ENCODE results near the gene DAB1.
"Not testable (repeated sequence)": the region's sequence is repeated elsewhere in the genome, so short reads cannot be mapped to it uniquely, and the experiment has no call there.

DAB1 gene

DNA sequence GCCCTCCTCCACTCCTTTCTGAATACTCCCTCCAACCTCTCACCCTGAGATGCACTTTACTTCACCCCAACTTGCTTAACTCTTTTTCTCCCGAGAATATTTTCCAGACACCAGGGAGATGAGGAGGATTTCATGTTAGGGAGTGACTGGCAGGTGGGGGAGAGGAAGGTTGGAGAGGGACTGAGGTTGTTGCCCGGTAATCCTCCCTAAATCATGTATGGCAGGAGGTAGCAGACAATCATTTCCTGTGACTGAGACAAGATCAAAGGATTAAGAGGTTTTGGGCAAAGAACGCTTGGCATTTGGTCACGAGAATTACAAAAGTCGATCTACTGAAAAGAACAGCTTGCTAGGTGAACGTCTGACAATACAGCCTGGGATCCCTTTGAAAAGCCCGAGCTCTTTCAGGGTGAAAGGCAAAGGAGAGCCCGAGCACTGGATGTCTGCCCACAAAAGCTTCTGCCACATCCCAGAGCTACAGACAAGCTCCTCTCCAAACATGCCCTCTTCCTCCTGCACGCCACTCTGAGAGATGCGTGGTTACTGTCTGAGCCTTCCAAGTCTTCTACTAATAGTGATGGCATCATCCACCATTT is 154.1 kb downstream of the DAB1 start:
- no peak for DNase-seq

GRCh38 chr1:57265104-57265503 is 158.8 kb downstream of the DAB1 start:
- no peak for DNase-seq

DNA sequence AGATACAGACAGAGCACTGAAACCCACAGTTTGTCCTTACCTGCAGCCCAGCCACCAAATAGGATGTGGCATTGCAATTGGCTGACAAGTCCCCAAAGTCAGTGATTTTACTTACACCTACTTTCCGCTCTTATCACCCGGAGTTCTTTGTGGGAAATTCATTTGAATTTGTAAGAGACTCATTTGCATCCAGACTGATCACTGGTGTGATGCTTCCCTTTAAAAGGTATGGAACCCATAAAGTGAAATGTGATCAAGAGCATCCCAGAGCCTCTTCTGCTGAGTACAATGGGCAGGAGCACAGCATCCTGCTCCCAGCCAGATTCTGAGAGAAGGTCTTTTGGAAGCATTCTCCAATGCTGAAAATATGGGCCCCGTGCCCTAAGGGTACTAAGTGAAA is 161.4 kb downstream of the DAB1 start:
- DNase-seq = no peak

DNA sequence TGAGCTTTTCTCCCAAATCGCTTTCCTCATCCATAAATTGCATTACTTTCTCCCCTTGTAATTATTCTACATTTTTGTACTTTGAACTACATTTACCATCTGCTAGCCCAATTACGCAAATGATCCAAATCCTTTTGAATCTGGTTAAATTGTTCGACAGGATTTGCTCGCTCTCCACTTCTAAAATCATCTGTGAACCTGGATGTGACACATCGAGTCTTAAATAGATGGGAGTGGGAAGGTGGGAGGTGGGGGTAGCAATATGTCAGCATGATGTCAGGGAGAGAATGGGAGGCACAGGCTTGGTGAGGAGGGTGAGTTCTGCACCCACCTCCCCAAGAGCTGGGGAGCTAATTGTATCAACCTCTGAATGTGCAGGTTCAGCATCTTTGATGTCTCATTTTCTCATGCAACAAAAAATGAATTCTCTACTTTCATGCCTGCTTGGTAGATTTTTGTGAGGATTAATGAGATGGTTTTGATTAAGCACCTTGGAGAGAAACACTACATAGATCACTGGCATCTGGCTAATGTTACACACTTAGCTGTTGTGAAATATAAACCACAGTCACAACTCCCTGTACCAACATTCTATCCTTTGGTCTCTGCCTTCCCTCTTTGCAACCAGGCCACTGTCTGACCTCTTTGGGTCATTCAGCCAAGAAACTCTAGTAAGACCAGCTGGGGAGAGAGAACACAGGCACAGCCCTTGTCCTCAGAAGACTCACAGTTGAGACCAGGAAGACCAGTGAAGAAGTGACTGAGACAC is 165.1 kb downstream of the DAB1 start:
- DNase-seq = no peak

GRCh38 chr1:57255945-57256344 is 167.9 kb downstream of the DAB1 start:
- DNase-seq = no peak

DNA sequence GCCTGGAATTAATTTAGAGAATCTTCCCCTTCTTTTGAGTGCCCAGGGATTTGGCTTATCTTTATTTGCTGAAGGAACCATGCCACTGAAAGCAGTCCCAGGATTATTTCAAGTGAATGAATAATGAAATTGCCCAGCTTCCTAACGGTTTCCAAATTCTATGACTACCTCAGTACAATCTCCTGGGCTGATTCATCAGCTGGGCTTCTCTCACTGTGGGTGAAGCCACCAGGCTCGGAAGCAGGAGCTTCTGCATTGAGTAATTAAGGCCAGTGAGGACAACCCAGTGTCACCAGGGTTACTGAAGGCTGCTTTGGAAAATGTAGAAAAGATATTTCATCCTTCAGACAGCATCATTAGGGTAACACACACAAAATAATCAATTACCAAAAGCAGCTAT is 169.8 kb downstream of the DAB1 start:
- DNase-seq = no peak

- no peak for DNase-seq
Measured at GRCh38 chr1:57252597-57253294, 171.1 kb downstream of the DAB1 start.

DNA sequence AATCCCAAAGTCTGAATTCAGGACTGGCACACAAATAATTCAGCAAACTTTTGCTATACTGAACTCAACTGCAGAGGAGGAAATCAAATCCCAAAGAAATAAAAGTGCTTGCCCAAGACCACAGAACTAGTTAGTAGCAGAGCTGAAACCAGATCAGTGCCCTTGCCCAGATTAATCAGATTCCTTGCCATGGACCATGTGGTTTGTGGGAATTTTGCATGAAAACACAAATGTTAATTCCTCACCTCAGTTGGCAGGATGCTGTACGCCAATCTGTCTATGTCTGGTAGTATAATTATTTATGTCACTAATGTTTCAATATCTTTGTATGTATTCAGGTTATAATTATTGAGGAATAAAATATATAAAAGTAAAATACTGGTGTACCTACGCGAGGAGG is 173.8 kb downstream of the DAB1 start:
- no peak for DNase-seq

DNA sequence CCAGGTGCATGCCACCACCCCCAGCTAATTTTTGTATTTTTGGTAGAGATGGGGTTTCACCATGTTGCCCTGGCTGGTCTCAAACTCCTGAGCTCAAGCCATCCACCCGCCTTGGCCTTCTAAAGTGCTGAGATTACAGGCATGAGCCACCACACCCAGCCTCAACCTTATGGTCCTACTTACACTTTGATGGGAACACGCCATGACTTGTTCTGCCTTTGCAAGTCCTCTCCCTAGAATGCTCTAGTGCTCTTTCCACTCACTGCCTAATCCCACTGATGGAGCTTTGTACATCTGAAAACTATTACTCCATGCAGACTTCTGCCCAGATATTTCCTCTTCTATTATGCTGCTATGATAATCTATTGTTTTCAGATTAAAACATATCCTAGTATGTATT is 174.3 kb downstream of the DAB1 start:
- no peak for DNase-seq

GRCh38 chr1:57248830-57249229 is 175.0 kb downstream of the DAB1 start:
- no peak for DNase-seq

GRCh38 chr1:57238233-57238781 is 185.6 kb downstream of the DAB1 start:
- no peak for DNase-seq

- no peak for DNase-seq
Measured at GRCh38 chr1:57235730-57236510, 187.9 kb downstream of the DAB1 start.

- no peak for DNase-seq
Measured at GRCh38 chr1:57234459-57234858, 189.4 kb downstream of the DAB1 start.

- DNase-seq = no peak
Measured at GRCh38 chr1:57232500-57232899, 191.4 kb downstream of the DAB1 start.

DNA sequence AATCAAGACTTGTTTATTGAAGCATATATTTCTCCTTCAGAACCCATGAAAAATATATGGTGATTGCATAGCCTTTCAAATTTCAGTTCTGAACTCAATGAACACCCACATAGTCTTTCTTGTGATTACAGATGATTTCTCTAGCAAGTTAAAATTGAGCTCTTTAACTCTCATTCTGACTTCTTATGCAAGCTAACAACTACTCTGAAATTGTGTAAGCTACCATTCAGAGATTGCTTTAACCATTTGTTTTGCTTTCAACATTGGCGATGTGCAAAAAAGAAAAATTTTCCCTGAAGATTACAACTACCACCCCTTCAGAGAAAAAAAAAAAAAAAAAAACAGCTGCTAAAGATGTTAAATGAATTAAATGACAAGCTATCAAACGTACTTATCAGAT is 193.9 kb downstream of the DAB1 start:
- no peak for DNase-seq

DNA sequence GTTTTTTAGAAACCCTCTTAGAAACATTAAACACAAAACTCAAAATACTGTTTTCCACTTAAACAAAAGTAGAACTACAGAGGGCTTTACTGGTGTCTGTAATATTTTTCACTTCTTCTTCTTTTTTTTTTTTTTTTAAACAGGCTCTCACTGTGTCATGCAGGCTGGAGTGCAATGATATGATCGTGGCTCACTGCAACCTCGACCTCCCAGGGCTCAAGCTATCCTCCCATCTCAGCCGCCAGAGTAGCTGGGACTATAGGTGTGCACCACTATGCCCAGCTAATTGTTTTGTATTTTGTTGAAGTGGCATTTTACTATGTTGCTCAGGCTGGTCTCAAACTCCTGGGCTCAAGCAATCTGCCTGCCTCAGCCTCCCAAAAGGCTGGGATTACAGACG is 194.8 kb downstream of the DAB1 start:
- DNase-seq = no peak

GRCh38 chr1:57222801-57223200 is 201.1 kb downstream of the DAB1 start:
- DNase-seq = no peak

DNA sequence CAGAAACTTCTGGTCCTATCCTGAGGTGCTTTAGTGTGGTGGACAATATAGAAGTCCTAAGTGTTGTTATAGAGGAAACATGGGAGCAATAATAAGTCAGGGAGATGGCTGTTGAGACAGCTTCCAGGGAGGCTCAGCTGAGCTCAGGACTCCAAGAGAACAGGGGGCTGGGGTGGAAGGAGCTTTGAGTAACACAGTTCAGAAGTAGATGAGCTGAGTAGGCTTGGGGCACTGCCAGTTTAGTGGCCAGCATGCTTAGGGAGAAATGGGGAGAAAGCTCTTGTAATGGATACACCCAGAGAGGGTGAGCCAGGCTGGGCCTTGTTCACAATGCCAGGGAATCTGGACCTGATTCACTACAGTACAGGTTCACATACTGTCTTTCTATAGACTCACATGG is 201.6 kb downstream of the DAB1 start:
- no peak for DNase-seq

- not testable (repeated sequence) for DNase-seq
Measured at GRCh38 chr1:57220905-57221304, 203.0 kb downstream of the DAB1 start.

DNA sequence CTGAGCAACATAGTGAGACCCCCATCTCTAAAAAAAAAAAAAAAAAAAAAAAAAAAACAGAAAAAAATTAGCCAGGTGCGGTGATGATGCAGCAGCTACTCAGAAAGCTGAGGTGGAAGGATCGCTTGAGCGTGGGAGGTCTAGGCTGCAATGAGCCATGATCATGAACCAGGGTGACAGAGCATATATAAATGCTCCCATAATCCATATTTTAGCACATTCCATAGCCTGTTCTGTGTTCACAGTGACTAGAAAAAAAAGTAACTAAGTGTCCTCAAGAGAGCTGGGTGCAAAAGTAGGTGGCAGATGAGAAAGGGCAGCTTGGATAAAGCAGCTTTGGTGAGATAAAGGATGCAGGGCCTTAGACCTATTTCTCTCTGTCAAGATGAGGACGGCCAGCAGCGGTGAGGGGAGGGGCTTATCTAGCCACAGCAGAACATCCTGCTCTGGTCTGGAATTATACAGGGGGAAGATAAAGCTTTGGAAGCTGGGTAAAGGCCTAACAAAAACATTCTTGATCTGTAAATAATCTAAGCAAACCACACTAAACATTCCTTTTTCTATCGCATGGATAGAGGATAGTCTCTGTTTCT is 205.3 kb downstream of the DAB1 start:
- no peak for DNase-seq

- no peak for DNase-seq
Measured at GRCh38 chr1:57217905-57218304, 206.0 kb downstream of the DAB1 start.

GRCh38 chr1:57214951-57215575 is 208.8 kb downstream of the DAB1 start:
- DNase-seq = no peak

Measured in NCI-H69 (cell line).